ENCODE results near the gene SCD5.

The SCD5 gene

GRCh38 chr4:82704156-82704555 lies 94.4 kb downstream of the SCD5 start:
- TF ChIP-seq JUND (IDR thresholded peaks at IDR 0.05; ENCODE audit: low read depth) = no peak
- in situ Hi-C loops (cut with HindIII; ENCODE audit: low pct_unique_long_range_greater_than_20kb, low sequenced_read_pairs) = no loop called here
- DNase-seq (ENCODE audit: low read depth in 1 of 2, low spot score in 1 of 2) = no peak

GRCh38 chr4:82698412-82698811 lies 100.2 kb downstream of the SCD5 start:
- TF ChIP-seq JUND (IDR thresholded peaks at IDR 0.05; ENCODE audit: low read depth) = no peak
- in situ Hi-C loops (cut with HindIII; ENCODE audit: low pct_unique_long_range_greater_than_20kb, low sequenced_read_pairs) = no loop called here
- no peak for DNase-seq (ENCODE audit: low read depth in 1 of 2, low spot score in 1 of 2)

GRCh38 chr4:82697561-82697960 lies 101.0 kb downstream of the SCD5 start:
- in situ Hi-C loops (cut with HindIII; ENCODE audit: low pct_unique_long_range_greater_than_20kb, low sequenced_read_pairs) = no loop called here
- no peak for TF ChIP-seq JUND (IDR thresholded peaks at IDR 0.05; ENCODE audit: low read depth)
- no peak for DNase-seq (ENCODE audit: low read depth in 1 of 2, low spot score in 1 of 2)

- in situ Hi-C loops (cut with HindIII; ENCODE audit: low pct_unique_long_range_greater_than_20kb, low sequenced_read_pairs) = no loop called here
- no peak for TF ChIP-seq JUND (IDR thresholded peaks at IDR 0.05; ENCODE audit: low read depth)
- DNase-seq (ENCODE audit: low read depth in 1 of 2, low spot score in 1 of 2) = no peak
These were observed 102.3 kb downstream of the SCD5 start for GRCh38 chr4:82696117-82696860.

GRCh38 chr4:82694892-82695291 lies 103.7 kb downstream of the SCD5 start:
- in situ Hi-C loops (cut with HindIII; ENCODE audit: low pct_unique_long_range_greater_than_20kb, low sequenced_read_pairs) = no loop called here
- no peak for DNase-seq (ENCODE audit: low read depth in 1 of 2, low spot score in 1 of 2)
- no peak for TF ChIP-seq JUND (IDR thresholded peaks at IDR 0.05; ENCODE audit: low read depth)

GRCh38 chr4:82694046-82694445 lies 104.5 kb downstream of the SCD5 start:
- DNase-seq (ENCODE audit: low read depth in 1 of 2, low spot score in 1 of 2) = no peak
- in situ Hi-C loops (cut with HindIII; ENCODE audit: low pct_unique_long_range_greater_than_20kb, low sequenced_read_pairs) = no loop called here
- TF ChIP-seq JUND (IDR thresholded peaks at IDR 0.05; ENCODE audit: low read depth) = no peak

- DNase-seq (ENCODE audit: low read depth in 1 of 2, low spot score in 1 of 2) = no peak
- in situ Hi-C loops (cut with HindIII; ENCODE audit: low pct_unique_long_range_greater_than_20kb, low sequenced_read_pairs) = no loop called here
- TF ChIP-seq JUND (IDR thresholded peaks at IDR 0.05; ENCODE audit: low read depth) = no peak
These were observed 106.4 kb downstream of the SCD5 start for GRCh38 chr4:82692101-82692780.

GRCh38 chr4:82691431-82691830 lies 107.2 kb downstream of the SCD5 start:
- DNase-seq (ENCODE audit: low read depth in 1 of 2, low spot score in 1 of 2) = no peak
- in situ Hi-C loops (cut with HindIII; ENCODE audit: low pct_unique_long_range_greater_than_20kb, low sequenced_read_pairs) = no loop called here
- TF ChIP-seq JUND (IDR thresholded peaks at IDR 0.05; ENCODE audit: low read depth) = no peak

GRCh38 chr4:82688091-82688795 lies 110.4 kb downstream of the SCD5 start:
- in situ Hi-C loops (cut with HindIII; ENCODE audit: low pct_unique_long_range_greater_than_20kb, low sequenced_read_pairs) = no loop called here
- no peak for TF ChIP-seq JUND (IDR thresholded peaks at IDR 0.05; ENCODE audit: low read depth)
- DNase-seq (ENCODE audit: low read depth in 1 of 2, low spot score in 1 of 2) = no peak

GRCh38 chr4:82687531-82687930 lies 111.1 kb downstream of the SCD5 start:
- DNase-seq (ENCODE audit: low read depth in 1 of 2, low spot score in 1 of 2) = no peak
- no peak for TF ChIP-seq JUND (IDR thresholded peaks at IDR 0.05; ENCODE audit: low read depth)
- in situ Hi-C loops (cut with HindIII; ENCODE audit: low pct_unique_long_range_greater_than_20kb, low sequenced_read_pairs) = no loop called here

GRCh38 chr4:82681754-82682153 lies 116.8 kb downstream of the SCD5 start:
- no peak for DNase-seq (ENCODE audit: low read depth in 1 of 2, low spot score in 1 of 2)
- TF ChIP-seq JUND (IDR thresholded peaks at IDR 0.05; ENCODE audit: low read depth) = no peak
- in situ Hi-C loops (cut with HindIII; ENCODE audit: low pct_unique_long_range_greater_than_20kb, low sequenced_read_pairs) = no loop called here

GRCh38 chr4:82680834-82681233 lies 117.8 kb downstream of the SCD5 start:
- no peak for DNase-seq (ENCODE audit: low read depth in 1 of 2, low spot score in 1 of 2)
- in situ Hi-C loops (cut with HindIII; ENCODE audit: low pct_unique_long_range_greater_than_20kb, low sequenced_read_pairs) = no loop called here
- no peak for TF ChIP-seq JUND (IDR thresholded peaks at IDR 0.05; ENCODE audit: low read depth)

- in situ Hi-C loops (cut with HindIII; ENCODE audit: low pct_unique_long_range_greater_than_20kb, low sequenced_read_pairs) = no loop called here
- no peak for DNase-seq (ENCODE audit: low read depth in 1 of 2, low spot score in 1 of 2)
- no peak for TF ChIP-seq JUND (IDR thresholded peaks at IDR 0.05; ENCODE audit: low read depth)
These were observed 119.1 kb downstream of the SCD5 start for GRCh38 chr4:82679531-82679930.

All from T47D (cell line).